NCI-H2081 (cell line): ENCODE data around the gene SELP.
"Not testable (repeated sequence)": the region's sequence is repeated elsewhere in the genome, so short reads cannot be mapped to it uniquely, and the experiment has no call there.

Experiments used
- DNase-seq, 2 experiments: peaks; one replicate each; lab custom pipeline; 2025; lab: John Stamatoyannopoulos, UW

SELP gene

GRCh38 chr1:169630006-169630405, at the start of gene SELP:
Gene SELP (minus strand): TSS chr1:169630124. CDS start chr1:169630074, 50 bp downstream.
- DNase-seq, result no peak

DNA sequence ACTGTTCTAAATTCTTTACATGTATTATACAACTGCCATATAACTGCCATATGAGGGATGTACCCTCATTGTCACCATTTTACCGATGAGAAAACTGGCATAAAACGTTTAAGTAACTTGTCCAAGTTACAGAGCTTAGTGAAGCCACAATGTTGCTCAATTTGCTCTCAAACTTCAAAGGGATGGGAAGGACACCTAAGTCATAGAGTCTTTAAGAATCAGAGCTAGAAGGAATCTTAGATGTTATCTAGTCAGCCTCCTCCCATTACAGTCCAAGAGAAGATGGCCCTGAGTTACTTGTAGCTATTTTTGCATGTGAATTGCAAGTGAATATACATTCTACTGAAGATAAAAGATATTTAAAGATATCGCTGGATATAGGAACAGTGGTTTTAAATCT, 49.8 kb upstream of the SELP start:
- no peak for DNase-seq

- DNase-seq, result no peak
These were observed 46.1 kb upstream of the SELP start for GRCh38 chr1:169676001-169676400.

DNA sequence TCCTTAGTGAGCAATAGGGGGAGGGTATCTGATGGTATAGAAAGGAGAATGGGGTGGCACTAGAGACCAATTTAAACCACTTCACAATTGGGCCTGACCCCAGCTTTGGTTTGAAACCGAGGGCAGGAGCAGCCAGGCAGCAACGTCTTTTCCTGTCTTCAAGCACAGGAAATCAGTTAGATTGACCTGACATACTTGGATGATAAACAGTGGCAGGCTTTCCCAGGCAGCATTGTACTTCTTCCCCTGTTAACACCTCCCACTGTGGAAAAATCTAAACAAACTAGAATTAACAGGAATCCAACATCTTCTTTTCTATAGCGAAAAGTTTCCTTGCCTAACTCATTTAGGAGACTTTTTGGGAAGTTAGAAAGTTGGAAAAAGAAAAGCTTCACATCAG, 40.9 kb upstream of the SELP start:
- DNase-seq, result no peak

DNA sequence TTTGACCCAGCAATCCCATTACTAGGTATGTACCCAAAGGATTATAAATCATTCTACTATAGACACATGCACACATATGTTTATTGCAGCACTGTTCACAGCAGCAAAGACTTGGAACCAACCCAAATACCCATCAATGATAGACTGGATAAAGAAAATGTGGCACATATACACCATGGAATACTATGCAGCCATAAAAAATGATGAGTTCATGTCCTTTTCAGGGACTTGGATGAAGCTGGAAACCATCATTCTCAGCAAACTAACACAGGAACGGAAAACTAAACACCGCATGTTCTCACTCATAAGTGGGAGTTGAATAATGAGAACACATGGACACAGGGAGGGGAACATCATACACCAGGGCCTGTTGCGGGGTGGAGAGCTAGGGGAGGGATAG, 40.3 kb upstream of the SELP start:
- not testable (repeated sequence) for DNase-seq

- not testable (repeated sequence) for DNase-seq
These were observed 38.0 kb upstream of the SELP start for GRCh38 chr1:169667699-169668596.

DNA sequence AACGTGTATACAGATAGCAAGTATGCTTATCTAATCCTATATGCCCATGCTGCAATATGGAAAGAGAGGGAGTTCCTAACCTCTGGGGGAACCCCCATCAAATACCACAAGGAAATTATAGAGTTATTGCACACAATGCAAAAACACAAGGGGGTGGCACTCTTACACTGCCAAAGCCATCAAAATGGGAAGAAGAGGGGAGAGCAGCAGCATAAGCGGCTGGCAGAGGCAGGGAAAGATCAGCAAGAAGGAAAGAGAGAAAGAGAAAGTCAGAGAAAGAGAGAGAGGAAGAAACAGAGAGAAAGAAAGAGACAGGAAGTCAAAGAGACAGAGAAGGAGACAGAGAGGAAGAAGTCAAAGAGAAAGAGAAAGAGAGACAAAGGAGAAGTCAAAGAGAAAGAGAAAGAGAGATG, 37.3 kb upstream of the SELP start:
- DNase-seq, result not testable (repeated sequence)

DNA sequence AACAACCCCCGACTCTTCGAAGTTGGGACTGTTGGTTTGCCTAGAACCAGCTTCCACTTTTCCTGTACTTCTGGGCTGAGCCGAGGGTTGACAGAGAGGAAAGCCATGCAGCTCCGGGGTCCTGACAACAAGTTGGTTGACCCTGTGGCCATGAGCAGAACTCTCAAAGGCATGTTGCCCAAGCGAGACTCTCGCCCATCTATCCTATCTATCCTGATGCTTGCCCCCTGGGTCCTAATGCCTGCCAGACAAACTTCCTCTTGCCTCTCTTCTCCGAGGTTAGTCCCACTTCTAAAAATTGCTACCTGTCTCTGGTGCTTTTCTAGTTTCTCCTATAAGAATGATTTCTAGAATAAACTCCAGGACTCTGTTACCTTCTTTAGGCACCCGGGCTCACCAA, 32.8 kb upstream of the SELP start:
- DNase-seq, result not testable (repeated sequence)

- not testable (repeated sequence) for DNase-seq
These were observed 31.1 kb upstream of the SELP start for GRCh38 chr1:169661066-169661465.

- not testable (repeated sequence) for DNase-seq
These were observed 28.9 kb upstream of the SELP start for GRCh38 chr1:169658777-169659176.

DNA sequence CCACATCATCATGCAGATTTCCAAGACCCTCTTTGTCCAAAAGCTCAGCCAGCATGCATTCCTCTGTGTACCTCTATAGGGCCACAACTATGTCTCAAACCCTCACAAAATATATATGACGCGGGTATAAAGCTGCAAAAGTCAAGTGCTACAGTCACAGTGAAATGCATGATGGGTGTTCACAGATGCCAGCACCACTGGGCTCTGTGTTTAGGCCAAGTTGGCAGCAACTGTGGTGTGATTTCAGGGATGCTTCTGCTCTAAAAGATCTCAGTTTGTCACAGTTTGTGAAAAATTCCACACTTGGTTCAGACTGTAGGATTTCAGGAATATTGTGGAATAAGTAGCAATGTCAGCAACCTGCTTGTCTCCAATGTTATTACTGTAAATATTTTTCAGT, 23.9 kb upstream of the SELP start:
- DNase-seq, result no peak

DNA sequence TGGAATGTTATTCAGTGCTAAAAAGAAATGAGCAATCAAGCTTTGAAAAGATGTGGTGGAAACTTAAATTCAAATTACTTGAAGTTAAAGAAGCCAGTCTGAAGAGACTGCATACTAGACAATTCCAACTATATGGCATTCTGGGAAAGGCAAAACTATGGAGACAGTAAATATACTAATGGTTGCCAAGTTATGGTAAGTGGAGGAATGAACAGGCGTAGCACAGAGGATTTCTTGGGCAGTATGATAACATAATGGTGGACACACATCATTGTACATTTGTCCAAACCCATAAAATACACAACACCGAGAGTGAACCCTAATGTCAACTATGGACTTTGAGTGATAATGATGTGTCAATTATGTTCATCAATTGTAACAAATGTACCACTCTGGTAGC, 21.1 kb upstream of the SELP start:
- DNase-seq, result no peak

GRCh38 chr1:169650551-169650950, 20.6 kb upstream of the SELP start:
- no peak for DNase-seq

- no peak for DNase-seq
These were observed 18.8 kb upstream of the SELP start for GRCh38 chr1:169648709-169649108.

- no peak for DNase-seq
These were observed 18.3 kb upstream of the SELP start for GRCh38 chr1:169648187-169648586.

DNA sequence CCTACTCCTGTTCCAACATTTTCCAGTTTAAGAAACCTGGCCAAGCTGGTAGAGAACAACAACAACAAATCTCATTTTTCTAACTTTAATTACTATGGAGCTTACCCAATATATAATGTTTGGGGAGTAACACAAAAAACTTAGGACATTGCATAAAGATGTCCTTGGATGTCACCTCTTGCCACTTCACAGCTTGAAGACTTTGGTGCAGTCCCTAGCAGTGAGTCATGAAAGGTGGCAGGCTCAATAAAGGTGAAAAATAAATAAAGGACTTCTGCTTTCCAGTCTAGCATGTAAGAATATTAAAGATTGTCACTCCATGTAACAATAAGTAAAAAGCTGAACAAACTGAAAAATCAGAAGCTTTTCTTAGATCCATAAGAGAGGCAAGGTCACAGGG, 17.6 kb upstream of the SELP start:
- no peak for DNase-seq

DNA sequence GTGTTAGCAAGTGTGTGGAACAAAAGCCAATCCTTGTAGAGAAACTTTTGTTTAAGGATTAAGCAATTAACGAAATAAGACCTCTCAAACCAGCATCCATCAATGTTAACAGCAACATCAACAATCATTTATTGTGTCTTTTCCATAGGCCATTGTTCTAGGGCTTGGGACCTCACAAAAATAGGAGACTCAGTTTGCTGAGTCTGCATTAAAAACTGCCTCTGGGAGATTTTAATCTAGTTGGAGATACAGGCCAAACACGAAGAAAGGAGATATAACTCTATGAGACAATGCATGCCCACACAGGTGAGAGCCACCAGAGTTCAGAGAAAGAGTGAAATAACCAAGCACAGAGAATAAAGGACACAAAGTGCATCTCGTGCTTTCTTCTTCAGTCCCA, 14.4 kb upstream of the SELP start:
- no peak for DNase-seq

DNA sequence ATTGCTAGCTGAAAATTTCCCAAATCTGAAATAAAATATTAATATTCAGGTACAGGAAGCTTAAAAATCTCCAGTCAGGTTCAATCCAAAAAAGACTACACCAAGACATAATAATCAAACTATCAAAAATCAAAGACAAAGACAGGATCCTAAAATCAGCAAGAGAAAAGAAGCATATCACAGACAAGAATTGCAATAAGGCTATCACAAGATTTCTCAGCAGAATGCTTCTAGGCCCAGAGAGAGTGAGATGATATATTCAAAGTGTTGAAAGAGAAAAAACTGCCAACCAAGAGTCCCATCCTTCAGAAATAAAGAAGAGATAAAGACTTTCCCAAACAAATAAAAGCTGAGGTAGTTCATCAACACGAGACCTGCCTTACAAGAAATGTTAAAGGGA, 5.0 kb upstream of the SELP start:
- no peak for DNase-seq

- DNase-seq, result no peak
These were observed 4.2 kb upstream of the SELP start for GRCh38 chr1:169634145-169634544.

GRCh38 chr1:169631249-169631648, 1.3 kb upstream of the SELP start:
- no peak for DNase-seq

GRCh38 chr1:169624912-169625311, 5.0 kb downstream of the SELP start:
- no peak for DNase-seq

- no peak for DNase-seq
These were observed 5.8 kb downstream of the SELP start for GRCh38 chr1:169624122-169624521.

DNA sequence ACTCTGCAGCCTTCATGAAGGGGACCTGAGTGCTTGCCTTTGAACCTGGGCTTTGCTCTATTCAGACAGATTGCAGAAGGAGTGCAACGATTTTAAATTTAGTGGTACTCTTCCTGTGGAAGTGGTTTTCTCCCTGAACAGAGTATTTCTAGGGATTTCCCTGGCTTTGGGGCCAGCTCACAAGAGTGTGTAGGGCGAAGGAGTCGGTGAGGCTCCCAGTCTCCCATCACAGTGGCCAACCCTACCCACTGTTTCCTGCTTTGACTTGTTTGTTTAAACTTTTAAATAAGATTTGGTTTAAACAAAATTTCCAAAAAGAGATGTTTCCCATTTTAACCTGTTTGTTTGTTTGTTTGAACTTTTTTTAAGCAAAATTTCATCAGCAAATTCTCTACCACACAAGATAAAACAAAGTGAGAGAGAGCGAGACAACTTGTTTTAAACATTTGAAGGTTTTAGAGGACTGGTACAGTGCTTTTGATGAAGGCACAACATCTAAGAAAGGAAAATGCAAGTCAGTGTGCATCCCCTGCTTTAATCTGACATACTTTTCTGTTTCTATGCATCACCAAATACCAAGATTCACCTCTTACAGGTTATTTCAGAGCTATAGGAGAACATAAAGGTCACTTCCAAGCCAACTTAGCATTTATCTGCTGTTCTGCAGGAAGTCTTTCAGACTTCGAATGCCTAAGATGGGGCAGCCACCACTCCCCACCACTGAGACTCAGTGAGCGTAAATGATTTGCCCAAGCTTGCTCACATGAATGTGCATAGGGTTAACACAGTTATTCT, 6.6 kb downstream of the SELP start:
- DNase-seq, result no peak
